H1 (cell line): ENCODE measurements around the gene SETD1B. TPM values are rescaled to one million over a fixed set of nuclear protein-coding genes. Genes with fewer than 3 reads are reported as not detected.

ENCODE experiments used
- ASH2L ChIP-seq: fragments of 200-600, 300-600 bp; sonication (generic); IDR thresholded peaks from one replicate; pipeline ENCODE4 v1.7.1; 2017; ENCODE audit warnings: low read length
- CEBPB ChIP-seq: IDR thresholded peaks from 2 replicates; pipeline ENCODE4 v1.6.1; 2012; ENCODE audit warnings: low read depth, low read length
- EP300 ChIP-seq, 2 experiments: IDR thresholded peaks; 1 replicate in 1 of 2; 2 replicates in 1 of 2; pipeline ENCODE4 v1.6.1; 2011 to 2012; ENCODE audit warnings: low read depth in 2 of 2, low read length in 2 of 2, mild to moderate bottlenecking in 2 of 2, borderline replicate concordance in 1 of 2, inconsistent platforms in 1 of 2, moderate library complexity in 1 of 2
- EZH2 ChIP-seq: fragments of 200-600 bp; sonication (generic); IDR thresholded peaks from 2 replicates; pipeline ENCODE4 v1.7.1; 2012; ENCODE audit warnings: low read depth, mild to moderate bottlenecking, moderate library complexity, low read length, inconsistent platforms; ENCODE audit not compliant: severe bottlenecking
- FOSL1 ChIP-seq: IDR thresholded peaks from 2 replicates; pipeline ENCODE4 v1.6.1; 2011; ENCODE audit warnings: mild to moderate bottlenecking, low read depth, low read length, moderate library complexity; ENCODE audit not compliant: insufficient read depth
- GABPA ChIP-seq: IDR thresholded peaks from 2 replicates; pipeline ENCODE4 v1.6.1; 2011; ENCODE audit warnings: mild to moderate bottlenecking, low read length, moderate library complexity, borderline replicate concordance; ENCODE audit not compliant: insufficient read depth
- GTF2F1 ChIP-seq: IDR thresholded peaks from 2 replicates; pipeline ENCODE4 v1.6.1; 2012; ENCODE audit warnings: low read depth, low read length, improper control_type of control experiment, borderline replicate concordance
- HDAC2 ChIP-seq, 2 experiments: fragments of 300-600 bp in 1 of 2; sonication (generic) in 1 of 2; IDR thresholded peaks; 2 replicates each; pipeline ENCODE4 v1.6.1; 2011 to 2012; ENCODE audit warnings: low read depth in 2 of 2, low read length in 2 of 2, mild to moderate bottlenecking in 2 of 2, moderate library complexity in 2 of 2, borderline replicate concordance in 1 of 2, inconsistent platforms in 1 of 2
- MAFK ChIP-seq: IDR thresholded peaks from 2 replicates; pipeline ENCODE4 v1.6.1; 2012; ENCODE audit warnings: low read depth, mild to moderate bottlenecking, improper control_type of control experiment, low read length
- NANOG ChIP-seq: IDR thresholded peaks from 2 replicates; pipeline ENCODE4 v1.6.1; 2011; ENCODE audit warnings: low read length, low read depth, mild to moderate bottlenecking, inconsistent platforms; ENCODE audit not compliant: insufficient read depth, poor library complexity, severe bottlenecking
- PHF8 ChIP-seq: fragments of 200-600 bp; sonication (generic); conservative IDR thresholded peaks from 2 replicates; pipeline ENCODE4 v1.7.1; 2012; ENCODE audit warnings: low read depth, mild to moderate bottlenecking, inconsistent platforms, low read length, moderate library complexity
- POLR2AphosphoS5 ChIP-seq: IDR thresholded peaks from 2 replicates; pipeline ENCODE4 v1.6.1; 2011; ENCODE audit warnings: low read depth, low read length
- POU5F1 ChIP-seq: IDR thresholded peaks from 2 replicates; pipeline ENCODE4 v1.6.1; 2011; ENCODE audit warnings: low read depth, mild to moderate bottlenecking, low read length, moderate library complexity
- RAD21 ChIP-seq, 2 experiments: IDR thresholded peaks in 1 of 2; conservative IDR thresholded peaks in 1 of 2; 2 replicates each; pipeline ENCODE4 v1.6.1; 2011; ENCODE audit warnings: low read depth in 2 of 2, low read length in 2 of 2, improper control_type of control experiment in 1 of 2, inconsistent platforms in 1 of 2, mild to moderate bottlenecking in 1 of 2, moderate library complexity in 1 of 2
- RFX5 ChIP-seq: IDR thresholded peaks from 2 replicates; pipeline ENCODE4 v1.6.1; 2011; ENCODE audit warnings: low read depth, low read length, improper control_type of control experiment, borderline replicate concordance
- RXRA ChIP-seq: IDR thresholded peaks from 2 replicates; pipeline ENCODE4 v1.6.1; 2011; ENCODE audit warnings: low read depth, mild to moderate bottlenecking, low read length, moderate library complexity; ENCODE audit not compliant: insufficient read depth
- SIX5 ChIP-seq: IDR thresholded peaks from 2 replicates; pipeline ENCODE4 v1.6.1; 2011; ENCODE audit warnings: mild to moderate bottlenecking, low read depth, low read length
- SP2 ChIP-seq: IDR thresholded peaks from 2 replicates; pipeline ENCODE4 v1.6.1; 2012; ENCODE audit warnings: mild to moderate bottlenecking, low read length, inconsistent platforms
- SRF ChIP-seq: IDR thresholded peaks from 2 replicates; pipeline ENCODE4 v1.6.1; 2011; ENCODE audit warnings: mild to moderate bottlenecking, low read depth, low read length, moderate library complexity
- SUZ12 ChIP-seq: fragments of 200-600 bp; sonication (generic); IDR thresholded peaks from 2 replicates; pipeline ENCODE4 v1.6.1; 2012; ENCODE audit warnings: mild to moderate bottlenecking, inconsistent platforms, low read length, moderate library complexity, mixed read lengths
- TCF12 ChIP-seq: IDR thresholded peaks from 2 replicates; pipeline ENCODE4 v1.6.1; 2011; ENCODE audit warnings: low read depth, mild to moderate bottlenecking, low read length
- YY1 ChIP-seq: IDR thresholded peaks from 2 replicates; pipeline ENCODE4 v1.6.1; 2011; ENCODE audit warnings: low read depth, mild to moderate bottlenecking, low read length
- polyA plus RNA-seq, 7 experiments: library from polyadenylated mRNA; depleted of rRNA in 3 of 7; stranded (reverse) in 5 of 7; unstranded in 2 of 7; fragments of >200 nt in 5 of 7; fragments of 200-250 nt in 2 of 7; gene quantifications; 1 replicate in 5 of 7; 2 replicates in 1 of 7; 4 replicates in 1 of 7; pipeline versions ENCODE4 v1.2.1 to v1.2.3, GENCODE V29; 2011 to 2013; ENCODE audit warnings: missing spikeins in 2 of 7, mixed read lengths in 2 of 7
- total RNA-seq: library from RNA; stranded (reverse); fragmentation: NEBNext Ultra II Directional; extraction: Animal tissue kit (Norgen Biotek cat#: 25700); gene quantifications from 2 replicates; pipeline ENCODE4 v1.2.1, GENCODE V29; 2021
- TF ChIP-seq, protein P1 (sequence below): IDR thresholded peaks from 2 replicates; pipeline ENCODE4 v1.6.1; 2012; ENCODE audit warnings: low read length, inconsistent platforms

SETD1B gene
- total and polyA plus RNA-seq, 2 of the 8 experiments (the other 6 are each of a cell fraction or from before 2014, with no cell fraction given), result 1.3 to 17.7 TPM

DNA sequence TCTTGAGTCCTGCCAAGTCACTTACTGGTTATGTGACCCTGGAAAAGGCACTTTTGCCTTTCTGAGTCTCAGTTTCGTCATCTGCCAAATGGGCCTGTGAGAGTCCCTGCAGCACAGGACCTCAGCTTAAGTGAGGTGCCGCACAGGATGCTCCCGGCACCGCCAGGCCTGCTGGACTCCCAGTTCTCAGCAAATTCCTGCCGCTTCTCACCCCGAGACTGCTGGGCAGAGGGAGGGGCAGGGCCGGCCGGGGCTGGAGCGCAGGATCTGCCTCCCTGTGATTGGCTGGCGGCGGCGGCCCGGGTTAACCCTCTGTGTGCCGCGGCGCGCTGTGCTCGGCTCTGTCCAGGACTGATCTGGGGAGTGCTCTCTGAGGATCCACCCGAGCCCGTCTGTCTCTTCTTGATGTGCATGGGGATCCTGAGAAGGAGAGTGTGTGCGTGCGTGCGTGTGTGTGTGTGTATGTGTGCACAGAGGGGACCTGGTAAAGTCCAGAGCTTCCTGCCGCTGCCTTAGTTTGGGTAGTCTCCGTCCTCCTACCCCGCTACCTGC, 8.6 kb downstream of the SETD1B start (continued):
- TF ChIP-seq RAD21 (IDR thresholded peaks at IDR 0.05 in 1 of 2, conservative IDR thresholded peaks at IDR 0.05 in 1 of 2; ENCODE audit: low read depth in 2 of 2, low read length in 2 of 2) (no peak), EZH2 (no peak), SP2 (no peak), SRF (no peak), NANOG (no peak), TCF12 (no peak), YY1 (no peak), SUZ12 (no peak), POLR2AphosphoS5 (peak; percentile 50; the same call in 1 of the 2 replicates), HDAC2 (IDR thresholded peaks at IDR 0.05; ENCODE audit: borderline replicate concordance in 1 of 2, low read depth in 2 of 2, low read length in 2 of 2) (peak in 1 of 2 experiments; percentile 90; a peak in 1 of 4 replicates), GABPA (no peak), EP300 (IDR thresholded peaks at IDR 0.05; ENCODE audit: borderline replicate concordance in 1 of 2, low read depth in 2 of 2, low read length in 2 of 2) (no peak), CEBPB (no peak), RFX5 (no peak), POU5F1 (no peak), ASH2L (peak; percentile 17), SIX5 (no peak), GTF2F1 (no peak), RXRA (no peak), FOSL1 (no peak), MAFK (no peak), PHF8 (0 out of 2 replicates have a peak, but pooled peaks have one; percentile 32)
- TF ChIP-seq, protein P1, sequence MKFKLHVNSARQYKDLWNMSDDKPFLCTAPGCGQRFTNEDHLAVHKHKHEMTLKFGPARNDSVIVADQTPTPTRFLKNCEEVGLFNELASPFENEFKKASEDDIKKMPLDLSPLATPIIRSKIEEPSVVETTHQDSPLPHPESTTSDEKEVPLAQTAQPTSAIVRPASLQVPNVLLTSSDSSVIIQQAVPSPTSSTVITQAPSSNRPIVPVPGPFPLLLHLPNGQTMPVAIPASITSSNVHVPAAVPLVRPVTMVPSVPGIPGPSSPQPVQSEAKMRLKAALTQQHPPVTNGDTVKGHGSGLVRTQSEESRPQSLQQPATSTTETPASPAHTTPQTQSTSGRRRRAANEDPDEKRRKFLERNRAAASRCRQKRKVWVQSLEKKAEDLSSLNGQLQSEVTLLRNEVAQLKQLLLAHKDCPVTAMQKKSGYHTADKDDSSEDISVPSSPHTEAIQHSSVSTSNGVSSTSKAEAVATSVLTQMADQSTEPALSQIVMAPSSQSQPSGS, result no peak; the same call in 1 of the 2 replicates
